Activated CD4-positive, alpha-beta T cell treated with anti-CD3 and anti-CD28 coated beads for 48 hours (primary cell): ENCODE measurements around the gene GALNT13.
"Not testable (repeated sequence)": the region's sequence is repeated elsewhere in the genome, so short reads cannot be mapped to it uniquely, and the experiment has no call there.

Experiments used
- DNase-seq: peaks from one replicate; pipeline ENCODE4 v3.0.0-alpha.2; 2020

Gene GALNT13

GRCh38 chr2:154437104-154437503, 565.4 kb downstream of the GALNT13 start:
- no peak for DNase-seq

DNA sequence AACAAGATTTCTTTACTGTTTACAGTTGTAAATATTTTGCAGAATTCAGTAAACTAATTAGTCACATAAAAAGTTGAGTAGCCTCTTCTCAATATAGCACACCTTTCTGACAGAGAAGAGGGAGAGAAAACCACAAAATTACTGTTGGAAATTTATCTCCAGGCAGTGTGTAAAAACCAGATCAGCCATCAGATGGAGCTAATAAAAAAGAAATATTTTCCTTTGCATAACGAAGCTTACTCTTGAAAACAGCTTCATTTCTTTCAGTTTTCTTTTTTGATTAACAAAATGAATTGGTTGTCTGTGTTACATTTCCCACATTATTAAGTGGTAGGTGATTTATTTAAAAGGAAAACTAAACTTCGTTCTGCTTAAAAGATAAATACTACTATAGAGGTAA, 567.4 kb downstream of the GALNT13 start:
- DNase-seq: no peak

DNA sequence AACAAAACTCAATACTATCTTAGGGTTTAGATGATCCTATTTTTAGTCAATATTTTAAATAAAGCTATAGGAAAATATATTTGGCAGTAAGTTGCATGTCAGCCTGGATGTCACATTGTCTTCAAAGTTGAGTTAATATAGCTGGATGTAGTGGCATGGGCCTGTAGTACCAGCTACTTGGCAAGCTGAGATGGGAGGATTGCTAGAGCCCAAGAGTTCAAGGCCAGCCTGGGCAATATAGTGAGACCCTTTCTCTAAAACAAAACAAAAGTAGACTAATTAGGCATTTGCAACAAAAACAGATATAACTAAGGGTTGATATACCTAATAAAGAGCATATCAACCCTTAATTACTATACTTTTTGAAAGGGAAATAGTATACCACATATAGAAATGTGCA, 572.2 kb downstream of the GALNT13 start:
- DNase-seq: no peak

DNA sequence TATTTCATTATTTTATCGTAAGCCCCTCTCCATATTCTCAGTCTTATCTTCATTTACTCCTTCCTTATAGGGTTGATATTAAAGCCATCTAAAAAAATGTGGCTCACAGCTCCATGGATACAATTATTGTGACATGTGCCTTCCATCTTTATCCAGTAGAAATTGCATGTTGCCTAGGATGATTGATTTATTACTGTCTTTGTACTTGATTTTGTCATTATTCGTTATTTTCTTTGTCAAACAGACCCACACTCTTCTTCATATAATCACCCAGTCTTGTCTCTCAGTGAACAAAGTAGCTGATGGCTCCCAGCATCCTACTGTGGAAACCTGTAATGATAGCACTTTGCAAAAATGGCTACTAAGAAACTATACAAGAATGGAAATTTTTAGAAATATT, 574.6 kb downstream of the GALNT13 start:
- no peak for DNase-seq

GRCh38 chr2:154447727-154448418, 576.2 kb downstream of the GALNT13 start:
- DNase-seq: no peak

- no peak for DNase-seq
These were observed 578.4 kb downstream of the GALNT13 start for GRCh38 chr2:154449951-154450658.

- no peak for DNase-seq
These were observed 580.7 kb downstream of the GALNT13 start for GRCh38 chr2:154452471-154452870.

DNA sequence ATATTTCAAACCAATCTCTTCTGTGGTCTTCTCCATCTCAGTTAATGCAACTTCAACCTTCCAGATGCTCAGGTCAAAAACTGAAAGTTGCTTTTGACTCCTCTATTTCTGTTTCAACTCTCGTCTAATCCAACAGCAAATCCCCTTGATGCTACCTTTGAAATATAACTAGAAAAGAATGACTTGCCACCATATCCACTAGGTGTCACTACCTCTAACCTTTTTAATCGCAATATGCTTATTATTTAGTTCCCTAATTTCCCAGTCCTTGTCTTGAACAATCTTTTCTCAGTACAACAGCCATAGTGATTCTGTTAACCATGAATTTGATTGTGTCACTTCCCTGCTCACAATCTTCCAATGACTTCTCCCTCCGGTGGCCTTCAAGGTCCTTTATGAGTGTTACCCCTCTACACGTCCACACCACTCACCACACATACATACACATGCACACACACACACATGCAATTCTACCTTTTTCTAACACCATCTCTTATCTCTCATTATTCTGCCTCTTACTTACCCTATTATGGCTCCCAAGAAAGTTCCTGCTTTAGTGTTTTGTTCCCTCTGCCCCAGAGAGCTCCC, 581.3 kb downstream of the GALNT13 start:
- no peak for DNase-seq

- DNase-seq: no peak
These were observed 583.4 kb downstream of the GALNT13 start for GRCh38 chr2:154455166-154455565.

DNA sequence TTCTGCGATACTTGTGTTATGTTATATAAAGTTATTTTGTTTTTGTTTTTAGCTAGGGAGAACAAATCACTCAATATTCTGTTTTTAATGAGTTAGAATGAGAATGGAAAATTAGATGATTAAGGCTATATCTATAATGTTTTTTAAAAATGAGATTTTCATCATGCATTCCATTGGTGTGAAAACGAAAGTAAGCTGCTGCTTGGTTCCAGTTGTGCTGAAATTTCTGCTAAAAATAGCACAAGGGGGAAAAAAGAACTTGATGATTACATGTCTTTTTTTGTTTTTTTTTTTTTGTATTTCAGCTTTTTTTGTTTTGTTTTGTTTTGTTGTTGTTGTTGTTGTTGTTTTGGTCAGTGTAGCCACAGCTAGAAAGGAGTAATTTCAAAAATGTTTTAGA, 584.1 kb downstream of the GALNT13 start:
- DNase-seq: no peak

DNA sequence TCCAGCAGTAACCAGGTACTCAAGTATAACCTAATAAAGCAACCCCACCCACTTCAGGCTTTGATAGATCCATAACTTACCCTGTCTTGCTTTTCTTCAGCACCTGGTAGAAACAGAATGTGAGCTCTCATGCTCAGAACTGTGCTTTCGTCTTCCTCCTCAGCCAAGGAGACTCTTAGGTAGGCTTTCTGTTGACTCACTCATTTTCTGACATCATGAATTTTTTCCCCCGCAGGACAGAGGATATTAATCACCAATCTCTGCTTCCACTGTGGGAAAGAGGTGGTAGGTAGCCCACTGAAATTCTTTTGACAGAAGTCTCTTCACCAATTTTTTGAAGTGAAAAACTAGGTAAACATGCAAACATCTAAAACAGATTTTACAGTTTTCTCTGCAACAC, 585.6 kb downstream of the GALNT13 start:
- no peak for DNase-seq

DNA sequence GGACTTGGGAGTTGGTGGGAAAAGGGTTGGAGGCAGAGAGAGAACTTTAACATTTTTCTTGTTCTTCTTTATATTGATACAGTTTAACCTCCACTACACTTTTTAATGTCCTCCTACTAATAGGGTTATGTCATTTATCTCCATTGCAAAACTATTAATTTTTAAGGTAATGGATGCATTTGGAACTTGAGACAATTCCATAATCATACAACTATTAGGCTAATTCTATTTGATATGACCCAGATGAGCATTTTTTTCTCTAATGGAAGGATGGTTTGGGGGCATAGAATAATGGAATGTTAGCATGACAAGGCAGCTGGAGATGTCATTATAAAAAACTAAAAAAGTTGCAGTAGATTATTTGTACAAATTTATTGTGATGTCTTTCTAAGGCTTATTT, 587.6 kb downstream of the GALNT13 start:
- no peak for DNase-seq

- no peak for DNase-seq
These were observed 590.9 kb downstream of the GALNT13 start for GRCh38 chr2:154462634-154463033.

DNA sequence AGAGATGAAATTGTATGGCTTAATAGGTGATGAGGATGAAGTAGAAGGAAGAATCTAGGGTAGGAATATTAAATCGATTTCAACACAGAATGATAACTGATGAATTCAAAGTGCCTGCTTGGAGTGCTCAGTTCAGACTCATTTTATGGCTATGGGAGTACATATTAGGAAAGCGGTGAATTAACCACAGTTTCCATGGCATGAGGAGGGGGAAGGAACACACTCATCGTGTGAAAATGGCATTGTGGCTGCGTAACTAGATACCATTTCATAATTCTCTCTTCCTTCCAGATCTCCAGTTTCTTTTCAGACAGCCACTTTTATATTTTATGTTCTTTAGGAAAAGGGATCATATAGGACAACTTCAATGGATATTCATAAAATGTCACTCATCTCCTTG, 594.5 kb downstream of the GALNT13 start:
- no peak for DNase-seq

- DNase-seq: no peak
These were observed 598.7 kb downstream of the GALNT13 start for GRCh38 chr2:154470376-154470775.

- DNase-seq: not testable (repeated sequence)
These were observed 599.8 kb downstream of the GALNT13 start for GRCh38 chr2:154471492-154471891.

GRCh38 chr2:154477319-154477718, 605.6 kb downstream of the GALNT13 start:
- DNase-seq: no peak

DNA sequence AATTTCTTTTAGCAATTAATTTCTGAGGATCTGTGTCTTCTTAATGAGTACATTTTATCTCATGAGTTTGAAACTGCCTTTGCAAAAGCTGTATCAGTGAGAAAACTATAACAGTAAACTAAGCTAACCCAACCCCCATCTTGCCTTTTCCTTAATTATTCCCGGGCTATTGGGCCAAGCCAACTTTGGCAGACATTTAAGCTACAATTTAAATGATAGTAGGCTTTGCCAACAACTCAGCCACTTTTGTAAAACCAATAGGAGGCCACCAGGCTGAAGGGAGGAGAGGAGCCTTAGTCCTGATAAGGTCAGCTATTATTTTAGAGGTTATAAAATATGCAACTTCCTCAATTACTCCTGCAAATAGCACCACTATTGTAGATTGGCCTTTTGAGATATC, 608.8 kb downstream of the GALNT13 start:
- no peak for DNase-seq

DNA sequence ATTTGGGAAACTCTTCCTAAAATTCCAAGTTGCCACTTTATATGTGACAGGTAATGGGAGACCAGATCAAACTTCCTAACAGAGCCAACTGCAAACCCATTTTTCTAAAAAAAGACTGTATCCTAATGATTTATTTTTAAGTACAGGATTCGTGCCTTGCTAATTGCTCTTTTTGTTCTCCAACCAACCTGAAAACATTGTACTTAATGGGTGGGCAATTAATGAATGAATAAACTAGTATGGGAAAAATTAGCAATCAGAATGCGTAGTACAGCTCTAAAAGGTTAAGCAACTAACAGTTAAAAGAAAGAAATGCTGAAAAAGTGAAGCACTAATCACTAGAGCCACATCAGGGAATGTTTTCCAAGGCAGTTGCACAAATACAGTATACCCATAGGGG, 609.6 kb downstream of the GALNT13 start:
- DNase-seq: no peak

GRCh38 chr2:154484338-154485099, 612.8 kb downstream of the GALNT13 start:
- no peak for DNase-seq

DNA sequence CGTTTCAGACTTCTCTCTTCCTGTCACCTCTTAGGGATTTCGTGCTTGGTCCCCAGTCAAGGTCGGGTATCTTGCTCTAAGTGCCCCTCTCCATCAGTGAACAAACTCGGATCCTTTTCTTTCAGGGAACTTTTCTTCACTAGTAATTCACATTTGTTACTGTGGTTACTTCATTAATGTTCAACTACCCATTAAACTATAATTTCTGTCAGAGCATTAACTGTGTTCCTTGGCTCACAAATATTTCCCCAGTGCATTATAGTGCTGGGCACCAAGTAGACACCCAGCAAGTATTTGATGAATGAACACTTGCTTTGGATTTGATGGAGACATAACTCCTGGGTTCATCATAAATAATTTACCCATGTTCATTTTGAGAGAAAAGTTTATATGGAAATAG, 617.1 kb downstream of the GALNT13 start:
- DNase-seq: no peak

GRCh38 chr2:154489266-154489858, 617.6 kb downstream of the GALNT13 start:
- no peak for DNase-seq

GRCh38 chr2:154490530-154490929, 618.8 kb downstream of the GALNT13 start:
- DNase-seq: no peak
